OCI-LY1 (cell line): Measurements from ENCODE around the gene DCTN2.

ENCODE experiments used
- H2AFZ ChIP-seq: fragments of 200-600 bp; sonication (generic), shearing (Covaris generic); 2 replicates; pipeline ENCODE4 v1.6.0; 2014; ENCODE audit warnings: antibody characterized with exemption, mild to moderate bottlenecking, low read length
- H3F3A ChIP-seq: fragments of 200-600 bp; sonication (generic), shearing (Covaris generic); 2 replicates; pipeline ENCODE4 v1.6.0; 2014; ENCODE audit warnings: mild to moderate bottlenecking, antibody characterized with exemption, low read length, moderate library complexity; ENCODE audit not compliant: insufficient read depth
- H3K27ac ChIP-seq: fragments of 200-600 bp; sonication (generic); 2 replicates; pipeline ENCODE4 v1.5.1; 2014; ENCODE audit warnings: low read length, mixed run types, mild to moderate bottlenecking, low read depth; ENCODE audit not compliant: poor library complexity, severe bottlenecking
- H3K27me3 ChIP-seq: fragments of 200-600 bp; sonication (generic); 2 replicates; pipeline ENCODE4 v1.6.0; 2014; ENCODE audit warnings: antibody characterized with exemption, mild to moderate bottlenecking, low read length, moderate library complexity; ENCODE audit not compliant: insufficient read depth
- H3K36me3 ChIP-seq: fragments of 200-600 bp; sonication (generic); 2 replicates; pipeline ENCODE4 v1.6.1; 2014; ENCODE audit warnings: mild to moderate bottlenecking, antibody characterized with exemption, low read length, moderate library complexity, mixed read lengths; ENCODE audit not compliant: insufficient read depth
- H3K4me1 ChIP-seq: fragments of 200-600 bp; sonication (generic); 2 replicates; pipeline ENCODE4 v1.5.1; 2014; ENCODE audit warnings: mild to moderate bottlenecking, low read length, moderate library complexity; ENCODE audit not compliant: insufficient read depth, severe bottlenecking
- H3K4me2 ChIP-seq: fragments of 200-600 bp; sonication (generic), shearing (Covaris generic); 2 replicates; pipeline ENCODE4 v1.6.1; 2014; ENCODE audit warnings: low read length
- H3K4me3 ChIP-seq: fragments of 200-600 bp; sonication (generic); 2 replicates; pipeline ENCODE4 v1.5.1; 2014; ENCODE audit warnings: low read length, low read depth, mild to moderate bottlenecking, mixed read lengths; ENCODE audit not compliant: poor library complexity, severe bottlenecking
- H3K79me2 ChIP-seq: fragments of 200-600 bp; shearing (Covaris generic); 2 replicates; pipeline ENCODE4 v1.6.1; 2016; ENCODE audit warnings: mixed run types, low read length, mixed read lengths; ENCODE audit not compliant: insufficient read depth
- H3K9ac ChIP-seq: fragments of 200-600 bp; sonication (generic), shearing (Covaris generic); 2 replicates; pipeline ENCODE4 v1.6.1; 2014; ENCODE audit warnings: mild to moderate bottlenecking, low read length, mixed read lengths
- H3K9me2 ChIP-seq: fragments of 200-600 bp; sonication (generic), shearing (Covaris generic); 2 replicates; pipeline ENCODE4 v1.6.1; 2014; ENCODE audit warnings: low read depth, mild to moderate bottlenecking, low read length, mixed read lengths
- H3K9me3 ChIP-seq: fragments of 200-600 bp; shearing (Covaris generic); 2 replicates; pipeline ENCODE4 v1.6.1; 2014; ENCODE audit warnings: low read length, mixed read lengths
- H4K20me1 ChIP-seq: fragments of 200-600 bp; sonication (generic), shearing (Covaris generic); 2 replicates; pipeline ENCODE4 v1.6.0; 2016; ENCODE audit warnings: mild to moderate bottlenecking, low read length; ENCODE audit not compliant: insufficient read depth
- EZH2 ChIP-seq: fragments of 200-600 bp; sonication (generic), shearing (Covaris generic); IDR thresholded peaks from 2 replicates; pipeline ENCODE4 v1.8.0; 2017; ENCODE audit warnings: borderline replicate concordance, mixed run types, mild to moderate bottlenecking, antibody characterized with exemption, low read length, moderate library complexity, mixed read lengths
- TF ChIP-seq, protein P1 (sequence below): fragments of 200-600 bp; sonication (generic), shearing (Covaris generic); IDR thresholded peaks from 2 replicates; pipeline ENCODE4 v1.5.1; 2017; ENCODE audit warnings: mild to moderate bottlenecking, antibody characterized with exemption, low read length, moderate library complexity, mixed read lengths

The DCTN2 gene

GRCh38 chr12:57569858-57570257 is 22.9 kb upstream of the DCTN2 start:
- Histone ChIP-seq H3K27ac (no peak overlapping the region), H3F3A (no peaks in the 10 kb centered on the region), H4K20me1 (no peaks in the 10 kb centered on the region), H3K4me3 (no peak overlapping the region), H3K9me2 (no peaks in the 10 kb centered on the region), H3K27me3 (no peaks in the 10 kb centered on the region), H3K4me2 (no peak overlapping the region), H3K36me3 (no peaks in the 10 kb centered on the region), H2AFZ (no peak overlapping the region), H3K9ac (no peak overlapping the region), H3K9me3 (no peaks in the 10 kb centered on the region), H3K79me2 (no peaks in the 10 kb centered on the region), H3K4me1 (no peaks in the 10 kb centered on the region)
- TF ChIP-seq, protein P1, sequence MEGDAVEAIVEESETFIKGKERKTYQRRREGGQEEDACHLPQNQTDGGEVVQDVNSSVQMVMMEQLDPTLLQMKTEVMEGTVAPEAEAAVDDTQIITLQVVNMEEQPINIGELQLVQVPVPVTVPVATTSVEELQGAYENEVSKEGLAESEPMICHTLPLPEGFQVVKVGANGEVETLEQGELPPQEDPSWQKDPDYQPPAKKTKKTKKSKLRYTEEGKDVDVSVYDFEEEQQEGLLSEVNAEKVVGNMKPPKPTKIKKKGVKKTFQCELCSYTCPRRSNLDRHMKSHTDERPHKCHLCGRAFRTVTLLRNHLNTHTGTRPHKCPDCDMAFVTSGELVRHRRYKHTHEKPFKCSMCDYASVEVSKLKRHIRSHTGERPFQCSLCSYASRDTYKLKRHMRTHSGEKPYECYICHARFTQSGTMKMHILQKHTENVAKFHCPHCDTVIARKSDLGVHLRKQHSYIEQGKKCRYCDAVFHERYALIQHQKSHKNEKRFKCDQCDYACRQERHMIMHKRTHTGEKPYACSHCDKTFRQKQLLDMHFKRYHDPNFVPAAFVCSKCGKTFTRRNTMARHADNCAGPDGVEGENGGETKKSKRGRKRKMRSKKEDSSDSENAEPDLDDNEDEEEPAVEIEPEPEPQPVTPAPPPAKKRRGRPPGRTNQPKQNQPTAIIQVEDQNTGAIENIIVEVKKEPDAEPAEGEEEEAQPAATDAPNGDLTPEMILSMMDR, result no peak
- no peak for TF ChIP-seq EZH2

- H3K4me1 ChIP-seq, result no peaks in the 10 kb centered on the region
- H2AFZ ChIP-seq, result no peak overlapping the region
- TF ChIP-seq EZH2, result no peak
- TF ChIP-seq, protein P1, result no peak
- no peak overlapping the region for H3K4me2 ChIP-seq
- H3F3A ChIP-seq, result no peaks in the 10 kb centered on the region
- H4K20me1 ChIP-seq, result no peaks in the 10 kb centered on the region
- H3K9me3 ChIP-seq, result no peaks in the 10 kb centered on the region
- H3K4me3 ChIP-seq, result no peak overlapping the region
- H3K9me2 ChIP-seq, result no peaks in the 10 kb centered on the region
- H3K79me2 ChIP-seq, result no peaks in the 10 kb centered on the region
- H3K27ac ChIP-seq, result no peak overlapping the region
- no peaks in the 10 kb centered on the region for H3K36me3 ChIP-seq
- H3K9ac ChIP-seq, result no peak overlapping the region
- H3K27me3 ChIP-seq, result no peaks in the 10 kb centered on the region
Observed at GRCh38 chr12:57568838-57569237, 21.8 kb upstream of the DCTN2 start.

DNA sequence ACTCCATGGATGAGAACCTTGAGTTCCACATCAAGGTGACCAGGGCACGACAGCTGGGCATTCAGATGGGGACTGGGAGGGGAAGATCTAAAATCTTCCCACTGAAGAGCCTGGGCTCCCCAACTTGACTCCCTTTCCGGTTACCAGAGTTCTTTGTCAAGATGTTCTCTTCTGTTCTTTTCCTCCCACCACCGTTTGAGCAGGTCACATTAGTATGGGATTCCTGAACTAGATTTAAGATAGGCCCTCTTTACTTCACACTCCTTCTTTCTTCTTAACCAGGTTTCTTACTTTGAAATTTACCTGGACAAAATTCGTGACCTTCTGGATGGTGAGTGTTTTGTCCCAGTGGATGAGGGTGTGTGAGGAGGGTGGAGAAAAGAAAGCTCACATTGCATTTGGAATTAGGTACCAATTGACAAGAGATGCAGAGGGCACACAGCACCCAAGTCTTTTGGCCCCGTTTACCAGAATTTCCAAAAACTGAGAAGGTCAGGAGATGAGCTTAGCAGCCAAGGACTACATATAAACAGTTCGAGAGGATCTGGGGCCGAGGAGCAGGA is 17.3 kb upstream of the DCTN2 start:
- Histone ChIP-seq H3K79me2 (no peaks in the 10 kb centered on the region), H2AFZ (no peak overlapping the region), H3K9me2 (no peaks in the 10 kb centered on the region), H4K20me1 (no peaks in the 10 kb centered on the region), H3K4me2 (no peak overlapping the region), H3K27me3 (0 out of 2 replicates have a peak, but pooled peaks cover 5% of the 10 kb centered on the region), H3K4me3 (no peak overlapping the region), H3F3A (no peaks in the 10 kb centered on the region), H3K9ac (no peak overlapping the region), H3K27ac (no peak overlapping the region), H3K4me1 (no peaks in the 10 kb centered on the region), H3K9me3 (no peaks in the 10 kb centered on the region), H3K36me3 (no peaks in the 10 kb centered on the region)
- no peak for TF ChIP-seq EZH2
- TF ChIP-seq, protein P1, result no peak
